Measurements from ENCODE around the gene GH1.
"Not testable (repeated sequence)": the region's sequence is repeated elsewhere in the genome, so short reads cannot be mapped to it uniquely, and the experiment has no call there.

GH1 gene

GRCh38 chr17:63920779-63921178 lies 2.1 kb upstream of the GH1 start:
- not testable (repeated sequence) for H3K4me1 ChIP-seq (ENCODE audit: control insufficient read depth, insufficient read depth, low read length); H3K4me3 ChIP-seq (ENCODE audit: low read length in 2 of 2); H3K27me3 ChIP-seq (ENCODE audit: control insufficient read depth in 1 of 2, insufficient read depth in 2 of 2, low read length in 2 of 2); H3K9ac ChIP-seq (ENCODE audit: low read length in 2 of 2); H3K27ac ChIP-seq (ENCODE audit: low read length); H3K36me3 ChIP-seq (ENCODE audit: control insufficient read depth in 2 of 2, insufficient read depth in 2 of 2, low read length in 2 of 2); H3K9me3 ChIP-seq (ENCODE audit: control insufficient read depth in 2 of 2, low read length in 2 of 2)

- not testable (repeated sequence) for H3K4me3 ChIP-seq (ENCODE audit: low read length in 2 of 2); H3K27ac ChIP-seq (ENCODE audit: low read length); H3K9me3 ChIP-seq (ENCODE audit: control insufficient read depth in 2 of 2, low read length in 2 of 2); H3K9ac ChIP-seq (ENCODE audit: low read length in 2 of 2); H3K27me3 ChIP-seq (ENCODE audit: control insufficient read depth in 1 of 2, insufficient read depth in 2 of 2, low read length in 2 of 2); H3K36me3 ChIP-seq (ENCODE audit: control insufficient read depth in 2 of 2, insufficient read depth in 2 of 2, low read length in 2 of 2); H3K4me1 ChIP-seq (ENCODE audit: control insufficient read depth, insufficient read depth, low read length)
Measured at GRCh38 chr17:63920050-63920449, 1.4 kb upstream of the GH1 start.

DNA sequence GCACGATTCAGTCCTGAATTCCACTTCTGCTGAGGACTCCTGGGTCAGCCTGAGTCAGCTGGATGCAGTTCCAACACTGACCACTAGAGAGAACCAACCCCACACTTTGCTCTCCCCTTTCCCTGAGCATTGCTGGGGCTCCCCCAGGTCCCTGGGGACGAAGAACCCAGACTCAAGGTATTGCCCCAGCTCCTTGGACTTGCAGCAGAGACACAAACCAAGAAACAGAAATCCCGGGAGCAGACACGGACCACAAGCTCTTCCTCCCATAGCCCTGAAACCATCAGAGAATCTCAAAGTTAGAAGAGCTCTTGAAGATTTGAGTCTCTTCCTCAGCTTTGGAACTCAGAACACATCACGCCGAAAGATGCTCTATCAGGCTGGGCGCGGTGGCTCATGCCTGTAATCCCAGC lies 678 bp upstream of the GH1 start:
- Histone ChIP-seq H3K9me3 (ENCODE audit: control insufficient read depth in 2 of 2, low read length in 2 of 2) (no peaks in the 10 kb centered on the region), H3K27ac (ENCODE audit: low read length) (no peak overlapping the region), H3K4me1 (ENCODE audit: control insufficient read depth, insufficient read depth, low read length) (no peaks in the 10 kb centered on the region), H3K9ac (ENCODE audit: low read length in 2 of 2) (no peak overlapping the region), H3K27me3 (ENCODE audit: control insufficient read depth in 1 of 2, insufficient read depth in 2 of 2, low read length in 2 of 2) (peaks cover 2 to 3% of the 10 kb centered on the region in 2 donors), H3K4me3 (ENCODE audit: low read length in 2 of 2) (no peak overlapping the region), H3K36me3 (ENCODE audit: control insufficient read depth in 2 of 2, insufficient read depth in 2 of 2, low read length in 2 of 2) (no peaks in the 10 kb centered on the region)

- H3K9me3 ChIP-seq (ENCODE audit: control insufficient read depth in 2 of 2, low read length in 2 of 2) = no peaks in the 10 kb centered on the region
- H3K9ac ChIP-seq (ENCODE audit: low read length in 2 of 2) = no peak overlapping the region
- no peaks in the 10 kb centered on the region for H3K4me1 ChIP-seq (ENCODE audit: control insufficient read depth, insufficient read depth, low read length)
- peaks cover 2 to 3% of the 10 kb centered on the region in 2 donors for H3K27me3 ChIP-seq (ENCODE audit: control insufficient read depth in 1 of 2, insufficient read depth in 2 of 2, low read length in 2 of 2)
- no peaks in the 10 kb centered on the region for H3K36me3 ChIP-seq (ENCODE audit: control insufficient read depth in 2 of 2, insufficient read depth in 2 of 2, low read length in 2 of 2)
- no peak overlapping the region for H3K4me3 ChIP-seq (ENCODE audit: low read length in 2 of 2)
- no peak overlapping the region for H3K27ac ChIP-seq (ENCODE audit: low read length)
Measured at GRCh38 chr17:63918305-63918704, 334 bp downstream of the GH1 start.

DNA sequence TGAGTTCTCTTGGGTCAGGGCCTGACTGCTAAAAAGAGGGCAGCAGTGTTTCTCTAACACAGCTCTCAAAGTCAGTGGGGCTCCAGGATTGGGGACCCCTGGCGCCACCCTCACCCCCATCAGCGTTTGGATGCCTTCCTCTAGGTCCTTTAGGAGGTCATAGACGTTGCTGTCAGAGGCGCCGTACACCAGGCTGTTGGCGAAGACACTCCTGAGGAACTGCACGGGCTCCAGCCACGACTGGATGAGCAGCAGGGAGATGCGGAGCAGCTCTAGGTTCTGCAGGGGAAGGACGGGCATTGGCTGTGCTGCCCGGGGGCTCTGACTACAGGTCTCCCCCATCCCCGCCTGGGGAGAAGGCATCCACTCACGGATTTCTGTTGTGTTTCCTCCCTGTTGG lies 993 bp downstream of the GH1 start:
- peaks cover 2 to 3% of the 10 kb centered on the region in 2 donors for H3K27me3 ChIP-seq (ENCODE audit: control insufficient read depth in 1 of 2, insufficient read depth in 2 of 2, low read length in 2 of 2)
- no peaks in the 10 kb centered on the region for H3K4me1 ChIP-seq (ENCODE audit: control insufficient read depth, insufficient read depth, low read length)
- no peak overlapping the region for H3K4me3 ChIP-seq (ENCODE audit: low read length in 2 of 2)
- no peak overlapping the region for H3K27ac ChIP-seq (ENCODE audit: low read length)
- H3K9me3 ChIP-seq (ENCODE audit: control insufficient read depth in 2 of 2, low read length in 2 of 2) = no peaks in the 10 kb centered on the region
- no peaks in the 10 kb centered on the region for H3K36me3 ChIP-seq (ENCODE audit: control insufficient read depth in 2 of 2, insufficient read depth in 2 of 2, low read length in 2 of 2)
- H3K9ac ChIP-seq (ENCODE audit: low read length in 2 of 2) = no peak overlapping the region

DNA sequence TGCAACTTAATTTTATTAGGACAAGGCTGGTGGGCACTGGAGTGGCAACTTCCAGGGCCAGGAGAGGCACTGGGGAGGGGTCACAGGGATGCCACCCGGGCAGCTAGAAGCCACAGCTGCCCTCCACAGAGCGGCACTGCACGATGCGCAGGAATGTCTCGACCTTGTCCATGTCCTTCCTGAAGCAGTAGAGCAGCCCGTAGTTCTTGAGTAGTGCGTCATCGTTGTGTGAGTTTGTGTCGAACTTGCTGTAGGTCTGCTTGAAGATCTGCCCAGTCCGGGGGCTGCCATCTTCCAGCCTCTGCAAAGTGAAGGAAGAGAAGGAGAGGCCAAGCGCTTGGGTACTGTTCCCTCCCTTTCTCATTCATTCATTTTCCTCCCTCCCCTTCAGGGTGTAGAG lies 1.4 kb downstream of the GH1 start:
- H3K9me3 ChIP-seq (ENCODE audit: control insufficient read depth in 2 of 2, low read length in 2 of 2); H3K4me3 ChIP-seq (ENCODE audit: low read length in 2 of 2); H3K27ac ChIP-seq (ENCODE audit: low read length); H3K27me3 ChIP-seq (ENCODE audit: control insufficient read depth in 1 of 2, insufficient read depth in 2 of 2, low read length in 2 of 2); H3K36me3 ChIP-seq (ENCODE audit: control insufficient read depth in 2 of 2, insufficient read depth in 2 of 2, low read length in 2 of 2); H3K9ac ChIP-seq (ENCODE audit: low read length in 2 of 2); H3K4me1 ChIP-seq (ENCODE audit: control insufficient read depth, insufficient read depth, low read length): not testable (repeated sequence)

DNA sequence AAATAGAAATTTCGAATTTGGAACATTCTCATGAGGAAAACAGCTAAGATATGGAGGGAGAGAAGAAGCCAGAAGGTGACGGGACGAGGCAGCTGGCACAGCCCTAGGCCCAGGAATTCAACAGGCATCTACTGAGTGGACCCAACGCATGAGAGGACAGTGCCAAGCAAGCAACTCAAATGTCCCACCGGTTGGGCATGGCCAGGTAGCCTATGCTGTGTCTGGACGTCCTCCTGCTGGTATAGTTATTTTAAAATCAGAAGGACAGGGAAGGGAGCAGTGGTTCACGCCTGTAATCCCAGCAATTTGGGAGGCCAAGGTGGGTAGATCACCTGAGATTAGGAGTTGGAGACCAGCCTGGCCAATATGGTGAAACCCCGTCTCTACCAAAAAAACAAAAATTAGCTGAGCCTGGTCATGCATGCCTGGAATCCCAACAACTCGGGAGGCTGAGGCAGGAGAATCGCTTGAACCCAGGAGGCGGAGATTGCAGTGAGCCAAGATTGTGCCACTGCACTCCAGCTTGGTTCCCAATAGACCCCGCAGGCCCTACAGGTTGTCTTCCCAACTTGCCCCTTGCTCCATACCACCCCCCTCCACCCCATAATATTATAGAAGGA lies 2.0 kb downstream of the GH1 start:
- no peaks in the 10 kb centered on the region for H3K36me3 ChIP-seq (ENCODE audit: control insufficient read depth in 2 of 2, insufficient read depth in 2 of 2, low read length in 2 of 2)
- peaks cover 2 to 3% of the 10 kb centered on the region in 2 donors for H3K27me3 ChIP-seq (ENCODE audit: control insufficient read depth in 1 of 2, insufficient read depth in 2 of 2, low read length in 2 of 2)
- no peaks in the 10 kb centered on the region for H3K4me1 ChIP-seq (ENCODE audit: control insufficient read depth, insufficient read depth, low read length)
- no peaks in the 10 kb centered on the region for H3K9me3 ChIP-seq (ENCODE audit: control insufficient read depth in 2 of 2, low read length in 2 of 2)
- no peak overlapping the region for H3K27ac ChIP-seq (ENCODE audit: low read length)
- H3K4me3 ChIP-seq (ENCODE audit: low read length in 2 of 2) = no peak overlapping the region
- peak overlapping the region in 1 of 2 donors; percentile 55 for H3K9ac ChIP-seq (ENCODE audit: low read length in 2 of 2)

GRCh38 chr17:63915753-63916152 lies 2.9 kb downstream of the GH1 start:
- H3K27me3 ChIP-seq (ENCODE audit: control insufficient read depth in 1 of 2, insufficient read depth in 2 of 2, low read length in 2 of 2); H3K27ac ChIP-seq (ENCODE audit: low read length); H3K36me3 ChIP-seq (ENCODE audit: control insufficient read depth in 2 of 2, insufficient read depth in 2 of 2, low read length in 2 of 2); H3K4me3 ChIP-seq (ENCODE audit: low read length in 2 of 2); H3K9me3 ChIP-seq (ENCODE audit: control insufficient read depth in 2 of 2, low read length in 2 of 2); H3K9ac ChIP-seq (ENCODE audit: low read length in 2 of 2); H3K4me1 ChIP-seq (ENCODE audit: control insufficient read depth, insufficient read depth, low read length): not testable (repeated sequence)

DNA sequence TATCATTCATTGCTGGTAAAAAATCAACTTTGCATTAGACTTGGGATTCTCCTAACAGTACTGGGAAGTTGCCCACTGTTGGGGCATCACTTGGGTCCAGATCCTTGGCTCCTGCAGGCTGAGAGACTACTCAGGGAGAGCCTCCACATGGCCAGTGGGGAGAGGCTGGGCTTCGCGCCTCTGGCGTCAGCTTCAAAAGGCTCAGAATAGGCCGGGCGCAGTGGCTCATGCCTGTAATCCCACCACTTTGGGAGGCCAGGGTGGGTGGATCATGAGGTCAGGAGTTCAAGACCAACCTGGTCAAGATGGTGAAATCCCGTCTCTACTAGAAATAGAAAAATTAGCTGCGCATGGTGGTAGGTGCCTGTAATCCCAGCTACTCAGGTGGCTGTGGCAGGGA lies 4.2 kb downstream of the GH1 start:
- Histone ChIP-seq H3K9ac (ENCODE audit: low read length in 2 of 2) (no peak overlapping the region), H3K27ac (ENCODE audit: low read length) (no peak overlapping the region), H3K9me3 (ENCODE audit: control insufficient read depth in 2 of 2, low read length in 2 of 2) (no peaks in the 10 kb centered on the region), H3K4me1 (ENCODE audit: control insufficient read depth, insufficient read depth, low read length) (no peaks in the 10 kb centered on the region), H3K4me3 (ENCODE audit: low read length in 2 of 2) (no peak overlapping the region), H3K36me3 (ENCODE audit: control insufficient read depth in 2 of 2, insufficient read depth in 2 of 2, low read length in 2 of 2) (no peaks in the 10 kb centered on the region), H3K27me3 (ENCODE audit: control insufficient read depth in 1 of 2, insufficient read depth in 2 of 2, low read length in 2 of 2) (peaks cover 6 to 7% of the 10 kb centered on the region in 2 donors)

GRCh38 chr17:63911657-63912100 lies 7.0 kb downstream of the GH1 start:
- Histone ChIP-seq H3K9me3 (ENCODE audit: control insufficient read depth in 2 of 2, low read length in 2 of 2) (no peaks in the 10 kb centered on the region), H3K4me1 (ENCODE audit: control insufficient read depth, insufficient read depth, low read length) (no peaks in the 10 kb centered on the region), H3K27ac (ENCODE audit: low read length) (no peak overlapping the region), H3K4me3 (ENCODE audit: low read length in 2 of 2) (no peak overlapping the region), H3K36me3 (ENCODE audit: control insufficient read depth in 2 of 2, insufficient read depth in 2 of 2, low read length in 2 of 2) (no peaks in the 10 kb centered on the region), H3K9ac (ENCODE audit: low read length in 2 of 2) (no peak overlapping the region), H3K27me3 (ENCODE audit: control insufficient read depth in 1 of 2, insufficient read depth in 2 of 2, low read length in 2 of 2) (peaks cover 4% of the 10 kb centered on the region in 2 donors)

DNA sequence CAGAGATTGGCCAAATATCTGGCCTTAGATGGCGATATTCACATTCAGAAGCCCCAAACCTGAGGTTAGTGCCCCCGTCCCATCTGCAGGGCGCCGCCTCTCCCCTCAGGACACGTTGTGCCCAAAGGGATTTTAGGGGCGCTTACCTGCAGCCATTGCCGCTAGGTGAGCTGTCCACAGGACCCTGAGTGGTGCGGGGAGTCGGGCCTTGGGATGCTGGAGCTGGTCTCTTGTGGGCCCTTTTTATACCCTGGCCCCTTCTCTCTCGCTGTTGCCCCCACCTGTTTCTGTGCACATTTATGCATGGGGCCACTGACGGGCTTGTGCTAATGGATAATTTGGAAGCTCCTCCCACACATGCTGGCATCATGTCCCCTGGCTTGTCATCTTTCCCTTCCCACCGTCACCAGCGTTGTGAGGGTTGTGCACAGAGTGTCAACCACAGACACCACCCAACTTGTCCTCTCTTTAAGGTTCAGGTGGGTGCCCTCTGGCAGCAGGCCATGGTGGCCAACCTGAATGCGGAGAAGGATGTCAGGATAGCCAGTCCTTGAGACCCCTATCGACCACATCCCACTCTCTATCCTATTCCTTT lies 7.5 kb downstream of the GH1 start, which contains the start of gene CSHL1:
Gene CSHL1 (minus strand): TSS at position 218 of the 595 bp plus-strand sequence. CDS start 62 bp downstream, at position 156.
- no peaks in the 10 kb centered on the region for H3K9me3 ChIP-seq (ENCODE audit: control insufficient read depth in 2 of 2, low read length in 2 of 2)
- no peaks in the 10 kb centered on the region for H3K4me1 ChIP-seq (ENCODE audit: control insufficient read depth, insufficient read depth, low read length)
- H3K27ac ChIP-seq (ENCODE audit: low read length) = no peak within 1 kb of the TSS
- peaks cover 4% of the 10 kb centered on the region in 2 donors for H3K27me3 ChIP-seq (ENCODE audit: control insufficient read depth in 1 of 2, insufficient read depth in 2 of 2, low read length in 2 of 2)
- no peak within 1 kb of the TSS for H3K9ac ChIP-seq (ENCODE audit: low read length in 2 of 2)
- H3K4me3 ChIP-seq (ENCODE audit: low read length in 2 of 2) = no peak within 1 kb of the TSS
- no peaks in the 10 kb centered on the region for H3K36me3 ChIP-seq (ENCODE audit: control insufficient read depth in 2 of 2, insufficient read depth in 2 of 2, low read length in 2 of 2)

Measured in stomach smooth muscle (tissue), 2 donors.